DND-41 (cell line): Measurements from ENCODE around the gene SYT15B.
"Not testable (repeated sequence)": the region's sequence is repeated elsewhere in the genome, so short reads cannot be mapped to it uniquely, and the experiment has no call there.

Source experiments
- ATAC-seq: fragments of 200-7000 bp; cut with Tn5 transposase; 3 replicates; pipeline ENCODE4 v1.9.1; 2021; ENCODE audit warnings: low read depth; ENCODE audit not compliant: insufficient read depth
- DNase-seq: peaks from one replicate; pipeline ENCODE4 v3.0.0-alpha.2; 2020
- H2AFZ ChIP-seq: 2 replicates; pipeline ENCODE4 v1.6.0; 2012; ENCODE audit warnings: low read depth, low read length
- H3K27ac ChIP-seq: 2 replicates; pipeline ENCODE4 v1.5.1; 2012; ENCODE audit warnings: low read length, inconsistent platforms
- H3K27me3 ChIP-seq: fragments of 200-600 bp; sonication (generic); 2 replicates; pipeline ENCODE4 v1.6.0; 2012; ENCODE audit warnings: low read length, mild to moderate bottlenecking, inconsistent platforms; ENCODE audit not compliant: insufficient read depth, poor library complexity
- H3K36me3 ChIP-seq: 2 replicates; pipeline ENCODE4 v1.5.1; 2012; ENCODE audit warnings: low read length, inconsistent platforms; ENCODE audit not compliant: insufficient read depth
- H3K4me1 ChIP-seq: 2 replicates; pipeline ENCODE4 v1.5.1; 2012; ENCODE audit warnings: mild to moderate bottlenecking, low read length; ENCODE audit not compliant: insufficient read depth
- H3K4me2 ChIP-seq: 2 replicates; pipeline ENCODE4 v1.6.0; 2012; ENCODE audit warnings: mild to moderate bottlenecking, moderate library complexity, low read length, inconsistent platforms; ENCODE audit not compliant: insufficient read depth
- H3K4me3 ChIP-seq, 2 experiments: fragments of 200-600 bp in 1 of 2; shearing (Covaris generic) in 1 of 2; 2 replicates each; pipeline ENCODE4 v1.5.1; 2012 to 2016; ENCODE audit warnings: inconsistent platforms in 2 of 2, low read length in 2 of 2, mild to moderate bottlenecking in 2 of 2, low read depth in 1 of 2, moderate library complexity in 1 of 2
- H3K79me2 ChIP-seq: 2 replicates; pipeline ENCODE4 v1.6.0; 2012; ENCODE audit warnings: low read length, inconsistent platforms; ENCODE audit not compliant: insufficient read depth
- H3K9ac ChIP-seq: 2 replicates; pipeline ENCODE4 v1.6.0; 2012; ENCODE audit warnings: low read depth, mild to moderate bottlenecking, inconsistent platforms, low read length, moderate library complexity
- H3K9me3 ChIP-seq: 2 replicates; pipeline ENCODE4 v1.5.1; 2012; ENCODE audit warnings: low read length, moderate library complexity, mild to moderate bottlenecking, inconsistent platforms; ENCODE audit not compliant: insufficient read depth, severe bottlenecking
- H4K20me1 ChIP-seq: 2 replicates; pipeline ENCODE4 v1.6.0; 2012; ENCODE audit warnings: low read length; ENCODE audit not compliant: insufficient read depth

The SYT15B gene

GRCh38 chr10:47723362-47723761 lies 40.0 kb downstream of the SYT15B start:
- not testable (repeated sequence) for H3K27ac ChIP-seq, H4K20me1 ChIP-seq, H3K79me2 ChIP-seq, H3K4me2 ChIP-seq, ATAC-seq, H3K4me1 ChIP-seq, H3K4me3 ChIP-seq, H3K9ac ChIP-seq, H3K27me3 ChIP-seq, H3K9me3 ChIP-seq, H2AFZ ChIP-seq, DNase-seq, H3K36me3 ChIP-seq

- DNase-seq, H3K4me3 ChIP-seq, H3K9ac ChIP-seq, H3K27ac ChIP-seq, H3K9me3 ChIP-seq, H3K27me3 ChIP-seq, H3K79me2 ChIP-seq, H3K36me3 ChIP-seq, H3K4me1 ChIP-seq, H2AFZ ChIP-seq, ATAC-seq, H4K20me1 ChIP-seq, H3K4me2 ChIP-seq: not testable (repeated sequence)
Observed at GRCh38 chr10:47717011-47717769, 46.2 kb downstream of the SYT15B start.
